HG03354 (cell line): ENCODE data around the gene ENAM.
"Not testable (repeated sequence)": the region's sequence is repeated elsewhere in the genome, so short reads cannot be mapped to it uniquely, and the experiment has no call there.

Source experiments
- ATAC-seq: cut with Tn5 transposase; IDR thresholded peaks from one replicate; pipeline ENCODE4 v1.9.1; 2021; ENCODE audit warnings: mild to moderate bottlenecking; ENCODE audit not compliant: unreplicated experiment, poor library complexity, severe bottlenecking

ENAM gene

GRCh38 chr4:70674191-70674590 is 45.6 kb downstream of the ENAM start:
- no peak for ATAC-seq

GRCh38 chr4:70674731-70675130 is 46.2 kb downstream of the ENAM start:
- no peak for ATAC-seq

- no peak for ATAC-seq
Observed at GRCh38 chr4:70676554-70677090, 48.1 kb downstream of the ENAM start.

- peak; percentile 83 for ATAC-seq
Observed at GRCh38 chr4:70678383-70678999, 49.9 kb downstream of the ENAM start.

GRCh38 chr4:70680934-70681333 is 52.4 kb downstream of the ENAM start:
- ATAC-seq, result no peak

- peak; percentile 56 for ATAC-seq
Observed at GRCh38 chr4:70681704-70682103, 53.2 kb downstream of the ENAM start.

GRCh38 chr4:70682142-70682541 is 53.6 kb downstream of the ENAM start:
- peak; percentile 4 for ATAC-seq

- ATAC-seq, result no peak
Observed at GRCh38 chr4:70687392-70687791, 58.8 kb downstream of the ENAM start.

GRCh38 chr4:70687821-70688794 is 59.6 kb downstream of the ENAM start, which contains the start of gene UTP3:
Gene UTP3, plus strand, starts transcription at chr4:70688532. Its CDS starts 146 bp downstream, at chr4:70688678.
- peak; percentile 96 for ATAC-seq

GRCh38 chr4:70688795-70689231 is 60.3 kb downstream of the ENAM start:
- peak; percentile 2 for ATAC-seq

GRCh38 chr4:70691661-70692060 is 63.1 kb downstream of the ENAM start:
- no peak for ATAC-seq

GRCh38 chr4:70694633-70695032 is 66.1 kb downstream of the ENAM start:
- ATAC-seq, result not testable (repeated sequence)
